HCT116 (cell line): ENCODE data around the gene DENND2D. TPM values are rescaled to one million over a fixed set of nuclear protein-coding genes. Genes with fewer than 3 reads are reported as not detected.

Experiments
- ATAC-seq: fragments of 200-7000 bp; cut with Tn5 transposase; 2 replicates; pipeline ENCODE4 v1.9.1; 2020; ENCODE audit warnings: mild to moderate bottlenecking, moderate library complexity
- BruUV-seq: library from RNA; stranded (reverse); fragments of 400-500 nt; replicated peaks from 2 replicates; lab custom pipeline; 2021; lab: Mats Ljungman, UMichigan
- CTCF ChIA-PET: fragments of 300-600 bp; sonication (Branson Sonifier 250); formaldehyde crosslinking; loops from one replicate; lab custom pipeline; 2021; ENCODE audit warnings: antibody characterized with exemption; lab: Charles Lee
- POLR2A ChIA-PET: fragments of 300-600, 350-600 bp; sonication (Branson Sonifier 250); formaldehyde crosslinking; loops from one replicate; lab custom pipeline; 2021; ENCODE audit warnings: antibody characterized with exemption; lab: Charles Lee
- RAD21 ChIA-PET, 2 experiments: fragments of 300-600 bp; sonication (Branson Sonifier 250); formaldehyde crosslinking; loops; one replicate each; lab custom pipeline; 2023; ENCODE audit warnings: low total read pairs in 2 of 2; ENCODE audit not compliant: uncharacterized antibody in 2 of 2, unreplicated experiment in 2 of 2, low non-redundant PET in 1 of 2; lab: Charles Lee
- DNase-seq: peaks from one replicate; pipeline ENCODE4 v3.0.0-alpha.2; 2010; ENCODE audit warnings: low read depth, low spot score
- H2AFZ ChIP-seq: fragments of 200-600 bp; shearing (Covaris generic), sonication (generic); 2 replicates; pipeline ENCODE4 v1.6.1; 2017; ENCODE audit warnings: low read depth, mixed run types, mixed read lengths, antibody characterized with exemption, low read length; ENCODE audit not compliant: poor library complexity, severe bottlenecking
- H3K27ac ChIP-seq: 2 replicates; pipeline ENCODE4 v1.5.1; 2012; ENCODE audit warnings: low read depth, low read length
- H3K27me3 ChIP-seq: fragments of 200-600 bp; sonication (generic); 2 replicates; pipeline ENCODE4 v1.6.1; 2016; ENCODE audit warnings: mixed run types, low read length, mixed read lengths; ENCODE audit not compliant: insufficient read depth
- H3K36me3 ChIP-seq, 2 experiments: fragments of 200-500 bp in 1 of 2; fragments of 200-600 bp in 1 of 2; sonication (Bioruptor generic) in 1 of 2; sonication (generic) in 1 of 2; 2 replicates each; pipeline versions ENCODE4 v1.5.1 to v1.6.1; 2014 to 2016; ENCODE audit warnings: low read length in 2 of 2, inconsistent platforms in 1 of 2, mixed read lengths in 1 of 2, mixed run types in 1 of 2; ENCODE audit not compliant: insufficient read depth in 2 of 2, control insufficient read depth in 1 of 2
- H3K4me1 ChIP-seq, 2 experiments: fragments of 200-600 bp in 1 of 2; sonication (generic) in 1 of 2; 2 replicates each; pipeline versions ENCODE4 v1.5.1 to v1.6.1; 2012 to 2017; ENCODE audit warnings: low read length in 2 of 2, inconsistent platforms in 1 of 2, mild to moderate bottlenecking in 1 of 2, mixed read lengths in 1 of 2, mixed run types in 1 of 2, moderate library complexity in 1 of 2; ENCODE audit not compliant: insufficient read depth in 2 of 2, control insufficient read depth in 1 of 2
- H3K4me2 ChIP-seq: fragments of 200-600 bp; sonication (generic); 2 replicates; pipeline ENCODE4 v1.6.1; 2017; ENCODE audit warnings: mixed run types, low read length, mixed read lengths
- H3K4me3 ChIP-seq, 2 experiments: fragments of 200-600 bp in 1 of 2; sonication (generic) in 1 of 2; replicated peaks in 1 of 2; 2 replicates each; pipeline ENCODE4 v1.5.1; 2011 to 2016; ENCODE audit warnings: low read length in 2 of 2, control low read depth in 1 of 2, low read depth in 1 of 2, mild to moderate bottlenecking in 1 of 2, mixed read lengths in 1 of 2, mixed run types in 1 of 2
- H3K79me2 ChIP-seq: fragments of 200-600 bp; sonication (generic); 2 replicates; pipeline ENCODE4 v1.6.1; 2017; ENCODE audit warnings: mild to moderate bottlenecking, mixed run types, low read length, moderate library complexity, mixed read lengths; ENCODE audit not compliant: insufficient read depth
- H3K9ac ChIP-seq: fragments of 200-600 bp; sonication (generic); 2 replicates; pipeline ENCODE4 v1.6.1; 2016; ENCODE audit warnings: low read length, mixed read lengths
- H3K9me2 ChIP-seq: fragments of 200-600 bp; sonication (generic), shearing (Covaris generic); 2 replicates; pipeline ENCODE4 v1.6.1; 2017; ENCODE audit warnings: mixed run types, mild to moderate bottlenecking, moderate library complexity; ENCODE audit not compliant: insufficient read depth
- H3K9me3 ChIP-seq, 2 experiments: fragments of 200-500 bp in 1 of 2; fragments of 200-600 bp in 1 of 2; sonication (Bioruptor generic) in 1 of 2; sonication (generic) in 1 of 2; 2 replicates each; pipeline ENCODE4 v1.6.1; 2014 to 2017; ENCODE audit warnings: low read length in 2 of 2, mixed read lengths in 2 of 2, inconsistent platforms in 1 of 2, low read depth in 1 of 2, mild to moderate bottlenecking in 1 of 2, mixed run types in 1 of 2, moderate library complexity in 1 of 2; ENCODE audit not compliant: control insufficient read depth in 1 of 2, insufficient read depth in 1 of 2
- H4K20me1 ChIP-seq: fragments of 200-600 bp; sonication (generic), shearing (Covaris generic); 2 replicates; pipeline ENCODE4 v1.6.1; 2017; ENCODE audit warnings: mixed run types, mild to moderate bottlenecking, moderate library complexity; ENCODE audit not compliant: insufficient read depth
- EGR1 ChIP-seq: IDR thresholded peaks from 2 replicates; pipeline ENCODE4 v1.6.1; 2012; ENCODE audit warnings: low read depth
- ELF1 ChIP-seq: IDR thresholded peaks from 2 replicates; pipeline ENCODE4 v1.6.1; 2012; ENCODE audit warnings: low read depth, borderline replicate concordance
- EZH2 ChIP-seq: fragments of 200-600 bp; sonication (generic); IDR thresholded peaks from 2 replicates; pipeline ENCODE4 v1.6.1; 2017; ENCODE audit warnings: antibody characterized with exemption, mixed run types
- FOSL1 ChIP-seq: IDR thresholded peaks from 2 replicates; pipeline ENCODE4 v1.6.1; 2012; ENCODE audit warnings: low read depth
- POLR2AphosphoS5 ChIP-seq: IDR thresholded peaks from 2 replicates; pipeline ENCODE4 v1.6.1; 2011; ENCODE audit warnings: mild to moderate bottlenecking, low read depth, low read length, moderate library complexity
- RAD21 ChIP-seq: IDR thresholded peaks from 2 replicates; pipeline ENCODE4 v1.6.1; 2012; ENCODE audit warnings: low read depth, mild to moderate bottlenecking
- SP1 ChIP-seq: IDR thresholded peaks from 2 replicates; pipeline ENCODE4 v1.6.1; 2012; ENCODE audit warnings: low read depth
- intact Hi-C: fragments of 100-400 bp; cut with micrococcal nuclease; formaldehyde crosslinking; loops from 2 replicates; pipeline ENCODE4 v1.10.0; 2022
- total RNA-seq: library from RNA; stranded (reverse); gene quantifications from one replicate; pipeline ENCODE4 v1.2.1, GENCODE V29; 2021; ENCODE audit not compliant: unreplicated experiment
- TF ChIP-seq, protein P1 (sequence below): IDR thresholded peaks from 2 replicates; pipeline ENCODE4 v1.6.1; 2012; ENCODE audit warnings: low read depth
- TF ChIP-seq, protein P2 (sequence below): IDR thresholded peaks from 2 replicates; pipeline ENCODE4 v1.6.1; 2012
- TF ChIP-seq, protein P3 (sequence below): IDR thresholded peaks from 2 replicates; pipeline ENCODE4 v1.6.1; 2012

Gene DENND2D
- total RNA-seq, 1 experiment from 2014 or later = 31.9 TPM

DNA sequence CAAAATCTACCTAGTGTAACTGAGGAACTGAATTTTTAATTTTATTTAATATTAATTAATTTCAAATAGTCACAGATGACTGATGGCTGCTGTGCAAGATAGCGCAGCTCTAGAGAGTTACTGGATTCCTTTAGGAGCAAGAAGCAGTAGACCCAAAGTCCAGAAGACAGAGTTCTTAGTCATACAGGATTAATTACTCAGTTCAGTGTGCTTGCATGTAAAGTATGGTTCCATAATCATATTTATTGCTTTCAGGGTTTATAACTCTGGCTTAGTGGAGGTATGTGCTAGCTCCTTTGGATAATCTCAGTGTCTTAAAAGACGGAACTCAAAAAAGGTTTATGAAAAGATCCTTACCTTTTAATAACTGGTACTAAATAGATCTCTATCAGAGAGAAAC lies 43.0 kb downstream of the DENND2D start:
- H3K79me2 ChIP-seq = peaks cover 74% of the 10 kb centered on the region
- no peak overlapping the region for H3K27ac ChIP-seq
- H3K36me3 ChIP-seq = peaks cover 10 to 15% of the 10 kb centered on the region in 2 experiments; a peak in 3 of 4 replicates
- RAD21 ChIA-PET = no interaction called here
- no peaks in the 10 kb centered on the region; the same call in 1 of the 2 replicates for H4K20me1 ChIP-seq
- H3K4me3 ChIP-seq = no peak overlapping the region
- no peak for DNase-seq
- no peaks in the 10 kb centered on the region for H3K9me2 ChIP-seq
- POLR2A ChIA-PET = no interaction called here
- TF ChIP-seq SP1 = no peak
- TF ChIP-seq, protein P1, sequence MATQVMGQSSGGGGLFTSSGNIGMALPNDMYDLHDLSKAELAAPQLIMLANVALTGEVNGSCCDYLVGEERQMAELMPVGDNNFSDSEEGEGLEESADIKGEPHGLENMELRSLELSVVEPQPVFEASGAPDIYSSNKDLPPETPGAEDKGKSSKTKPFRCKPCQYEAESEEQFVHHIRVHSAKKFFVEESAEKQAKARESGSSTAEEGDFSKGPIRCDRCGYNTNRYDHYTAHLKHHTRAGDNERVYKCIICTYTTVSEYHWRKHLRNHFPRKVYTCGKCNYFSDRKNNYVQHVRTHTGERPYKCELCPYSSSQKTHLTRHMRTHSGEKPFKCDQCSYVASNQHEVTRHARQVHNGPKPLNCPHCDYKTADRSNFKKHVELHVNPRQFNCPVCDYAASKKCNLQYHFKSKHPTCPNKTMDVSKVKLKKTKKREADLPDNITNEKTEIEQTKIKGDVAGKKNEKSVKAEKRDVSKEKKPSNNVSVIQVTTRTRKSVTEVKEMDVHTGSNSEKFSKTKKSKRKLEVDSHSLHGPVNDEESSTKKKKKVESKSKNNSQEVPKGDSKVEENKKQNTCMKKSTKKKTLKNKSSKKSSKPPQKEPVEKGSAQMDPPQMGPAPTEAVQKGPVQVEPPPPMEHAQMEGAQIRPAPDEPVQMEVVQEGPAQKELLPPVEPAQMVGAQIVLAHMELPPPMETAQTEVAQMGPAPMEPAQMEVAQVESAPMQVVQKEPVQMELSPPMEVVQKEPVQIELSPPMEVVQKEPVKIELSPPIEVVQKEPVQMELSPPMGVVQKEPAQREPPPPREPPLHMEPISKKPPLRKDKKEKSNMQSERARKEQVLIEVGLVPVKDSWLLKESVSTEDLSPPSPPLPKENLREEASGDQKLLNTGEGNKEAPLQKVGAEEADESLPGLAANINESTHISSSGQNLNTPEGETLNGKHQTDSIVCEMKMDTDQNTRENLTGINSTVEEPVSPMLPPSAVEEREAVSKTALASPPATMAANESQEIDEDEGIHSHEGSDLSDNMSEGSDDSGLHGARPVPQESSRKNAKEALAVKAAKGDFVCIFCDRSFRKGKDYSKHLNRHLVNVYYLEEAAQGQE = no peak
- TF ChIP-seq, all 23 proteins: peak for 0
- H3K9ac ChIP-seq = no peak overlapping the region
- H3K4me2 ChIP-seq = no peak overlapping the region
- H3K27me3 ChIP-seq = no peaks in the 10 kb centered on the region
- BruUV-seq = no TSS peak
- no peak for ATAC-seq
- intact Hi-C loops = no loop called here
- H3K9me3 ChIP-seq = no peaks in the 10 kb centered on the region
- CTCF ChIA-PET = no interaction called here
- H2AFZ ChIP-seq = no peak overlapping the region
- H3K4me1 ChIP-seq = no peaks in the 10 kb centered on the region

DNA sequence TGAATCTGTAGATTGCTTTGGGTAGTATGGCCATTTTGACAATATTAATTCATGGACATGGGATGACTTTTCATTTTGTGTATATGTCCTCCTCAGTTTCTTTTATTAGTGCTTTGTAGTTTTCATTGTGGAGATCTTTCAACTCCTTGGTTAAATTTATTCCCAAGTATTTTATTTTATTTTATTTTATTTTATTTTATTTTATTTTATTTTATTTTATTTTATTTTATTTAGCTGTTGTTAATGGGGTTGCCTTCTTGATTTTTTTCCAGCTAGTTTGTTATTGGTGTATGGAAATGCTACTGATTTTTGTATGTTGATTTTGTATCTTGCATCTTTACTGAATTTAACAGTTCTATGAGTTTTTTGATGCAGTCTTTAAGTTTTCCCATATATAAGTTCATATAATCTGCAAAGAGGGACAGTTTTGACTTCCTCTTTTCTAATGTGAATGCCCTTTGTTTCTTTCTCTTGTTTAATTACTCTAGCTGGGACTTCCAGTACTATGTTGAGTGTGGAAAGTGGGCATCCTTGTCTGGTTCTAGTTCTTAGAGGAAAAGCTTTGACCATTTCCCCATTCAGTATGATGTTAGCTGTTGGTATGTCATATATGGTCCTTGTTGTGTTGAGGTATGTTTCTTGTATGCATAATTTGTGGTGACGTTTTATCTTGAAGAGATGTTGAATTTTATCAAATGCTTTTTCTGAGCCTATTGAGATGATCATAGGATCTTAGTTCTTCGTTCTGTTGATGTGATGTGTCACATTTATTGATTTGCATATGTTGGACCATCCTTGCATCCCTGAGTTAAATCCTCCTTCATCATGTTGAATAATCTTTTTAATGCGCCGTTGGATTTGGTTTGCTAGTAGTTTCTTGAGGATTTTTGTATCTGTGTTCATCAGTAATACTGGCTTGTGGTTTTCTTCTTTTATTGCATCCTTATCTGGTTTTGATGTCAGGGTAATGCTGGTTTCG lies 46.1 kb downstream of the DENND2D start:
- ATAC-seq (no peak), DNase-seq (no peak)
- ChIA-PET POLR2A (no interaction called here), CTCF (no interaction called here), RAD21 (no interaction called here)
- Histone ChIP-seq H2AFZ (no peak overlapping the region), H4K20me1 (no peaks in the 10 kb centered on the region; the same call in 1 of the 2 replicates), H3K79me2 (peaks cover 87% of the 10 kb centered on the region), H3K4me1 (no peaks in the 10 kb centered on the region), H3K4me3 (no peak overlapping the region), H3K27ac (no peak overlapping the region), H3K36me3 (peaks cover 12 to 20% of the 10 kb centered on the region in 2 experiments; a peak in 3 of 4 replicates), H3K4me2 (no peak overlapping the region), H3K9me3 (no peaks in the 10 kb centered on the region), H3K9ac (no peak overlapping the region), H3K9me2 (no peaks in the 10 kb centered on the region), H3K27me3 (no peaks in the 10 kb centered on the region)
- BruUV-seq = no TSS peak
- intact Hi-C loops = no loop called here
- TF ChIP-seq, protein P2, sequence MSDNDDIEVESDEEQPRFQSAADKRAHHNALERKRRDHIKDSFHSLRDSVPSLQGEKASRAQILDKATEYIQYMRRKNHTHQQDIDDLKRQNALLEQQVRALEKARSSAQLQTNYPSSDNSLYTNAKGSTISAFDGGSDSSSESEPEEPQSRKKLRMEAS = no peak
- TF ChIP-seq ELF1 = no peak
- TF ChIP-seq RAD21 = no peak
- no peak for TF ChIP-seq POLR2AphosphoS5
- no peak for TF ChIP-seq FOSL1
- no peak for TF ChIP-seq EGR1
- TF ChIP-seq, protein P3, sequence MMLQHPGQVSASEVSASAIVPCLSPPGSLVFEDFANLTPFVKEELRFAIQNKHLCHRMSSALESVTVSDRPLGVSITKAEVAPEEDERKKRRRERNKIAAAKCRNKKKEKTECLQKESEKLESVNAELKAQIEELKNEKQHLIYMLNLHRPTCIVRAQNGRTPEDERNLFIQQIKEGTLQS = no peak
- no peak for TF ChIP-seq EZH2
